ENCODE measurements around the gene RPL6. TPM values are rescaled to one million over a fixed set of nuclear protein-coding genes. Genes with fewer than 3 reads are reported as not detected.
"Not testable (repeated sequence)": the region's sequence is repeated elsewhere in the genome, so short reads cannot be mapped to it uniquely, and the experiment has no call there.

The RPL6 gene
- total RNA-seq, 1 donor from 2014 or later, result 1,081 TPM

GRCh38 chr12:112409906-112410244 is 470 bp upstream of the RPL6 start:
- Histone ChIP-seq H3K9me3 (no peaks in the 10 kb centered on the region), H3K27me3 (no peaks in the 10 kb centered on the region), H3K4me1 (peaks cover 26% of the 10 kb centered on the region), H3K36me3 (peaks cover 0 to 32% of the 10 kb centered on the region in 2 donors), H3K4me3 (no peak overlapping the region), H3K27ac (no peak overlapping the region)
- DNase-seq (ENCODE audit: extremely low spot score in 2 of 2), result no peak
- intact Hi-C loops (cut with DNase I), result no loop called here
- no peak for TF ChIP-seq POLR2A (IDR thresholded peaks at IDR 0.05)
- no peak for TF ChIP-seq CTCF (IDR thresholded peaks at IDR 0.05)
- TF ChIP-seq POLR2AphosphoS5 (IDR thresholded peaks at IDR 0.05; ENCODE audit: insufficient read depth in 1 of 2, low read depth in 1 of 2), result no peak

DNA sequence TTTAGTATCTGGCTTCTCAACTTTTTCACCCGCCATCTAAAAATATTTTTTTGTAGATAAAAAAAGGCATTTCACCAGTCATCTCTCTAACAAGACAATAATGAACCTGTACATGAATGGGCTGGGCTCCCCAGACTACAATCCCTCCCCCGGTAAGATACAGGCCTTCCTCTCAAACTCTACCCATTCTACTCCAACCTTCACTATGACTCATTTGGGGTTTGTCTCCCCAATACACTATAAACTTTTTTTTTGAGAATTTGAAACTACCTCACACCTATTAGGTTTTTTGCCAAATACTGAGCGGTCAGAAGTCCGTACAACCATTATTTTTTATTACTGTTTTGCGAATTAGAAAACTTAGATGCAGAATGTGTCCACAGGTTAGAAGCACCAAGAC is 784 bp downstream of the RPL6 start:
- no peak for DNase-seq (ENCODE audit: extremely low spot score in 2 of 2)
- Histone ChIP-seq H3K4me3 (peak overlapping the region; percentile 79 to 89), H3K27me3 (no peaks in the 10 kb centered on the region), H3K4me1 (peaks cover 26% of the 10 kb centered on the region), H3K9me3 (no peaks in the 10 kb centered on the region), H3K36me3 (peaks cover 0 to 44% of the 10 kb centered on the region in 2 donors), H3K27ac (peak overlapping the region; percentile 85)
- intact Hi-C loops (cut with DNase I), result no loop called here
- TF ChIP-seq CTCF (IDR thresholded peaks at IDR 0.05) (no peak), POLR2A (IDR thresholded peaks at IDR 0.05) (no peak), POLR2AphosphoS5 (IDR thresholded peaks at IDR 0.05; ENCODE audit: insufficient read depth in 1 of 2, low read depth in 1 of 2) (no peak)

- H3K9me3 ChIP-seq; intact Hi-C loops (cut with DNase I); H3K27ac ChIP-seq; H3K4me3 ChIP-seq; H3K27me3 ChIP-seq; DNase-seq (ENCODE audit: extremely low spot score in 2 of 2): not testable (repeated sequence)
- Histone ChIP-seq H3K4me1 (peaks cover 26% of the 10 kb centered on the region), H3K36me3 (peaks cover 0 to 45% of the 10 kb centered on the region in 2 donors)
Observed at GRCh38 chr12:112407683-112408082, 1.7 kb downstream of the RPL6 start.

GRCh38 chr12:112406519-112407488 is 2.6 kb downstream of the RPL6 start:
- TF ChIP-seq POLR2AphosphoS5 (IDR thresholded peaks at IDR 0.05; ENCODE audit: insufficient read depth in 1 of 2, low read depth in 1 of 2), result no peak
- Histone ChIP-seq H3K4me1 (peaks cover 26% of the 10 kb centered on the region), H3K4me3 (no peak overlapping the region), H3K36me3 (peaks cover 0 to 45% of the 10 kb centered on the region in 2 donors), H3K27me3 (no peaks in the 10 kb centered on the region), H3K9me3 (no peaks in the 10 kb centered on the region), H3K27ac (no peak overlapping the region)
- intact Hi-C loops (cut with DNase I), result no loop called here
- DNase-seq (ENCODE audit: extremely low spot score in 2 of 2), result no peak

DNA sequence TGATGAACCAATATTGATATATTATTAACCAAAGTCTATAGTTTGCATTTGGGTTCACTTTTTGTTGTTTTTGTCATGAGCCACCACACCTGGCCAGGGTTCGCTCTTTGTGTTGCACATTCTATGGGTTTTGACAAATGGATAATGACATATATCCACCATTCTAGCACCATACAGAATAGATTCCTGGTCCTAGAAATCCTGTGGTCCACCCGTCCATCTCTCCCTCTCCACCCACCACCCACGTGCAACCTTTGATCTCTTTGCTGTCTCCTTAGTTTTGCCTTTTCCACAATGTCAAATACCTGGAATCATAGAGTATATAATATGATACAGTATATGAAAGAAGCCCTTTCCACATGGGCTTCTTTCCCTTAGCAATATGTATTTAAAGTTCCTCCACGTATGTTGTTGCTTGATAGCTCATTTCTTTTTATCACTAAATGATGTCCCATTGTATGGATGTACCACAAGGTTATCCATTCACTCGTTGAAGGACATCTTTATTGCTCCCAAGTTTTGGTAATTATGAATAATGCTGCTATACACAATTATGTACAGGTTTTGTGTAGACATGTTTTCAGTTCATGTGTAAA is 7.4 kb downstream of the RPL6 start:
- H3K27me3 ChIP-seq, result no peaks in the 10 kb centered on the region
- TF ChIP-seq CTCF (IDR thresholded peaks at IDR 0.05) (no peak), POLR2A (IDR thresholded peaks at IDR 0.05) (no peak), POLR2AphosphoS5 (IDR thresholded peaks at IDR 0.05; ENCODE audit: insufficient read depth in 1 of 2, low read depth in 1 of 2) (no peak)
- no peak for DNase-seq (ENCODE audit: extremely low spot score in 2 of 2)
- peaks cover 0 to 32% of the 10 kb centered on the region in 2 donors for H3K36me3 ChIP-seq
- no peak overlapping the region for H3K27ac ChIP-seq
- H3K4me3 ChIP-seq, result no peak overlapping the region
- intact Hi-C loops (cut with DNase I), result no loop called here
- peaks cover 7% of the 10 kb centered on the region for H3K4me1 ChIP-seq
- H3K9me3 ChIP-seq, result no peaks in the 10 kb centered on the region

DNA sequence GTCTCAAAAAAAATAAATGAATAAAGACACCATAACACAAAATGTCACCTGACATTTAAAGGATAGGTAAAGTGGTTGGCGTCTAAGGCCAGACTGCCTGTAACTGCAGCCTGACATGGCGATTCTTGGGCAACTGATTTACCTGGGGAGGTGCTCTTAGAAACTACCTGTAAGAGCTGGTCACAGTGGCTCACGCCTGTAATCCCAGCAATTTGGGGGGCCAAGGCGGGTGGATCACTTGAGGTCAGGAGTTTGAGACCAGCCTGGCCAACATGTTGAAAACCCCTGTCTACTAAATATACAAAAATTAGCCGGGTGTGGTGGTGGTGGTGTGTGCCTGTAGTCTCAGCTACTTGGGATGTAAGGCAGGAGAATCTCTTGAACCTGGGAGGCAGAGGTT is 8.4 kb downstream of the RPL6 start:
- TF ChIP-seq POLR2A (IDR thresholded peaks at IDR 0.05) (no peak), POLR2AphosphoS5 (IDR thresholded peaks at IDR 0.05; ENCODE audit: insufficient read depth in 1 of 2, low read depth in 1 of 2) (no peak), CTCF (IDR thresholded peaks at IDR 0.05) (no peak)
- H3K27ac ChIP-seq, result no peak overlapping the region
- peaks cover 0 to 23% of the 10 kb centered on the region in 2 donors for H3K36me3 ChIP-seq
- intact Hi-C loops (cut with DNase I), result no loop called here
- H3K4me1 ChIP-seq, result no peaks in the 10 kb centered on the region
- DNase-seq (ENCODE audit: extremely low spot score in 2 of 2), result no peak
- H3K27me3 ChIP-seq, result no peaks in the 10 kb centered on the region
- H3K4me3 ChIP-seq, result no peak overlapping the region
- H3K9me3 ChIP-seq, result no peaks in the 10 kb centered on the region

Data from vagina (tissue), 2 donors.